PC-3 (cell line): ENCODE measurements around the gene SLC17A8. TPM values are rescaled to one million over a fixed set of nuclear protein-coding genes. Genes with fewer than 3 reads are reported as not detected.

ENCODE experiments used
- ATAC-seq: fragments of 200-7000 bp; cut with Tn5 transposase; 2 replicates; pipeline ENCODE4 v1.9.1; 2020; ENCODE audit warnings: mild to moderate bottlenecking, moderate library complexity
- BruUV-seq: library from RNA; stranded (reverse); fragments of 400-500 nt; replicated peaks from 2 replicates; lab custom pipeline; 2021; lab: Mats Ljungman, UMichigan
- CTCF ChIA-PET: fragments of 300-600 bp; sonication (Branson Sonifier 250); formaldehyde crosslinking; loops from one replicate; lab custom pipeline; 2022; ENCODE audit warnings: antibody characterized with exemption; lab: Charles Lee
- POLR2A ChIA-PET: fragments of 300-600 bp; sonication (Branson Sonifier 250); formaldehyde crosslinking; loops from one replicate; lab custom pipeline; 2022; ENCODE audit warnings: antibody characterized with exemption; ENCODE audit not compliant: unreplicated experiment; lab: Charles Lee
- DNase-seq: peaks from one replicate; pipeline ENCODE4 v3.0.0-alpha.2; 2015
- H2AFZ ChIP-seq: fragments of 300-600 bp; sonication (generic); 2 replicates; pipeline ENCODE4 v1.6.0; 2016; ENCODE audit warnings: antibody characterized with exemption, low read length
- H3F3A ChIP-seq: fragments of 300-600 bp; sonication (generic); one replicate; pipeline ENCODE4 v1.6.0; 2017; ENCODE audit warnings: antibody characterized with exemption, low read length, control low read depth, mild to moderate bottlenecking; ENCODE audit not compliant: unreplicated experiment
- H3K27ac ChIP-seq: fragments of 300-600 bp; sonication (generic); 2 replicates; pipeline ENCODE4 v1.5.1; 2016; ENCODE audit warnings: mild to moderate bottlenecking, low read length
- H3K27me3 ChIP-seq: fragments of 300-600 bp; sonication (generic); 2 replicates; pipeline ENCODE4 v1.6.1; 2016; ENCODE audit warnings: low read length, mixed read lengths
- H3K36me3 ChIP-seq: fragments of 300-600 bp; sonication (generic); 2 replicates; pipeline ENCODE4 v1.6.1; 2016; ENCODE audit warnings: low read depth, mixed run types, low read length, mixed read lengths
- H3K4me1 ChIP-seq: fragments of 300-600 bp; sonication (generic); 2 replicates; pipeline ENCODE4 v1.5.1; 2016; ENCODE audit warnings: low read length; ENCODE audit not compliant: insufficient read depth
- H3K4me2 ChIP-seq: fragments of 300-600 bp; sonication (generic); 2 replicates; pipeline ENCODE4 v1.6.0; 2016; ENCODE audit warnings: low read length
- H3K4me3 ChIP-seq: fragments of 300-600 bp; sonication (generic); 2 replicates; pipeline ENCODE4 v1.5.1; 2016; ENCODE audit warnings: mild to moderate bottlenecking, low read length, mixed read lengths
- H3K79me2 ChIP-seq: fragments of 300-600 bp; sonication (generic); 2 replicates; pipeline ENCODE4 v1.6.1; 2017; ENCODE audit warnings: low read length, mixed read lengths
- H3K9ac ChIP-seq: fragments of 300-600 bp; sonication (generic); 2 replicates; pipeline ENCODE4 v1.6.0; 2016; ENCODE audit warnings: mild to moderate bottlenecking, low read length
- H3K9me2 ChIP-seq: fragments of 300-600 bp; sonication (generic); replicated peaks from 2 replicates; pipeline ENCODE4 v1.6.1; 2016; ENCODE audit warnings: mixed run types, low read length, mixed read lengths
- H3K9me3 ChIP-seq: fragments of 300-600 bp; sonication (generic); 2 replicates; pipeline ENCODE4 v1.6.1; 2016; ENCODE audit warnings: low read length, mixed read lengths
- H4K20me1 ChIP-seq: fragments of 300-600 bp; sonication (generic); 2 replicates; pipeline ENCODE4 v1.6.1; 2016; ENCODE audit warnings: low read length, mixed read lengths
- EZH2 ChIP-seq: fragments of 300-600 bp; sonication (generic); IDR thresholded peaks from one replicate; pipeline ENCODE4 v1.6.1; 2017; ENCODE audit warnings: antibody characterized with exemption, mild to moderate bottlenecking, low read length; ENCODE audit not compliant: unreplicated experiment
- EZH2phosphoT487 ChIP-seq: fragments of 300-600 bp; sonication (generic); IDR thresholded peaks from 2 replicates; pipeline ENCODE4 v1.6.1; 2018; ENCODE audit warnings: mild to moderate bottlenecking, antibody characterized with exemption, low read length, borderline replicate concordance
- intact Hi-C: fragments of 100-400 bp; cut with micrococcal nuclease; formaldehyde crosslinking; loops from 2 replicates; pipeline ENCODE4 v1.9.0; 2023
- total RNA-seq: library from RNA; depleted of rRNA; stranded (reverse); fragments of >200 nt; gene quantifications from 2 replicates; pipeline ENCODE4 v1.2.3, GENCODE V29; 2014
- TF ChIP-seq, protein P1 (sequence below): fragments of 300-600 bp; sonication (generic); conservative IDR thresholded peaks from 2 replicates; pipeline ENCODE4 v1.5.1; 2017; ENCODE audit warnings: antibody characterized with exemption, low read depth, mild to moderate bottlenecking, low read length

The SLC17A8 gene
- total RNA-seq, 1 experiment from 2014 or later: not detected

DNA sequence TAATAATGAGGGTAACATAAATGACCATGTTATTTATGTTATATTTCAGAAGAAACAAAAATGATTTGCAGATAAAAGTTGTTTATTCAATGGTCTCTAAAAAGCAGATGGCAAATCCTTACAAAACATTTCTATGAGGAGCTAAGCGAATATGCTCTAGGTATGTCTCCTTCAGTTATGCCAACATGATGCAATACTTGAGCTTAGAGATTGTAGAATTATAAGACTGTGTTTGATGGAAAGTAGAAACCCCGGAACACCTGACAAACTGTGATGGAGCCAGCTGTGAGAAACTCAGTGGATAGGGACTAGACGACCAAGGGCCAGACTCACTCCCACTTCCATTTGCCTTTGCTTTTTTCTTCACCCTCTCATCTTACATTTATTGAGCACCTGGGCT, 99.0 kb downstream of the SLC17A8 start:
- H3K4me2 ChIP-seq: no peak overlapping the region
- no peaks in the 10 kb centered on the region for H3K4me1 ChIP-seq
- no peak for DNase-seq
- H4K20me1 ChIP-seq: no peaks in the 10 kb centered on the region
- BruUV-seq: no TSS peak
- no peaks in the 10 kb centered on the region for H3K9me2 ChIP-seq
- no peak for ATAC-seq
- H3K4me3 ChIP-seq: no peak overlapping the region
- intact Hi-C loops: no loop called here
- no peak overlapping the region for H3K9ac ChIP-seq
- H3F3A ChIP-seq: no peaks in the 10 kb centered on the region
- H3K36me3 ChIP-seq: no peaks in the 10 kb centered on the region
- H3K27me3 ChIP-seq: peaks cover 71% of the 10 kb centered on the region
- H2AFZ ChIP-seq: no peak overlapping the region
- TF ChIP-seq EZH2phosphoT487: no peak
- TF ChIP-seq, protein P1, sequence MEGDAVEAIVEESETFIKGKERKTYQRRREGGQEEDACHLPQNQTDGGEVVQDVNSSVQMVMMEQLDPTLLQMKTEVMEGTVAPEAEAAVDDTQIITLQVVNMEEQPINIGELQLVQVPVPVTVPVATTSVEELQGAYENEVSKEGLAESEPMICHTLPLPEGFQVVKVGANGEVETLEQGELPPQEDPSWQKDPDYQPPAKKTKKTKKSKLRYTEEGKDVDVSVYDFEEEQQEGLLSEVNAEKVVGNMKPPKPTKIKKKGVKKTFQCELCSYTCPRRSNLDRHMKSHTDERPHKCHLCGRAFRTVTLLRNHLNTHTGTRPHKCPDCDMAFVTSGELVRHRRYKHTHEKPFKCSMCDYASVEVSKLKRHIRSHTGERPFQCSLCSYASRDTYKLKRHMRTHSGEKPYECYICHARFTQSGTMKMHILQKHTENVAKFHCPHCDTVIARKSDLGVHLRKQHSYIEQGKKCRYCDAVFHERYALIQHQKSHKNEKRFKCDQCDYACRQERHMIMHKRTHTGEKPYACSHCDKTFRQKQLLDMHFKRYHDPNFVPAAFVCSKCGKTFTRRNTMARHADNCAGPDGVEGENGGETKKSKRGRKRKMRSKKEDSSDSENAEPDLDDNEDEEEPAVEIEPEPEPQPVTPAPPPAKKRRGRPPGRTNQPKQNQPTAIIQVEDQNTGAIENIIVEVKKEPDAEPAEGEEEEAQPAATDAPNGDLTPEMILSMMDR: no peak
- TF ChIP-seq EZH2: no peak
- H3K27ac ChIP-seq: no peak overlapping the region
- POLR2A ChIA-PET: no interaction called here
- no peaks in the 10 kb centered on the region for H3K9me3 ChIP-seq
- no peaks in the 10 kb centered on the region for H3K79me2 ChIP-seq
- CTCF ChIA-PET: no interaction called here

DNA sequence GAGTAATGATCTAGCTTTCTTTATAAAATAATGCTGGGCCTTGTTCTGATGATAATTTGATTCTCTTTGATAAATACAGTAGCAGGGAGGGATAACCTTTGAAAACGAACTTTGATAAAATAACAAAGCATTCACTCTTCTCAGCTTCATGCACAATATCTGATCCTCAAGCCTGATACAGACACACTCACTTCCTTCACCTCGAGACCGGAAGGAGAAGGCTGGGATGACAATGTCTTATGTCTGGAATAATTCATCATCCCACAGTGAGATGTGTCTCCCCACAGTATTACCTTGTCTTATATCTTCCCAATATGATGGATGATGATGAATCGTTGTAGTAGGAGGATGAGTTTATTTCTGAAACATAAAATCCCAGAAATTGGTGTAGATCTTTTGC, 101.3 kb downstream of the SLC17A8 start:
- POLR2A ChIA-PET: no interaction called here
- no peak for DNase-seq
- intact Hi-C loops: no loop called here

DNA sequence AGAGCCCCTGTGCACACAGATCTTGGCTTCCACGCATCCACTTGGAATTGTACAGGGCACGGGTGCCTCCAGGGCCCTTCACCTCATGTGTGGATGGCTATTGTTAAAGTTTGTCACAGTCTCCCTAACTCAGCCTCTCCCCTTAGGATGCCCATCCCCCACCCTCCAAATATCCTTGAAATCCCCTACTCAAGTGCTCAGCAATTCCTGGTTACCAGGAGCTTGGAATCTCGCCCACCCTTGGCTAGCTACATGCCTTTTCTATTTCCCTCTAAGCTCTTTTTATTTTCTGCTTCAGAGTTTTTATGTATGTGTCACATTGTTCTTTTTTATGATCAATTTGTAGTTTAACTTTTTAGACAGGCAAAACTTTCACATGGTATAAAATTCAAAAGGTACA, 103.8 kb downstream of the SLC17A8 start:
- CTCF ChIA-PET: no interaction called here
- Histone ChIP-seq H3K27me3 (peaks cover 44% of the 10 kb centered on the region), H3K36me3 (no peaks in the 10 kb centered on the region), H3K79me2 (no peaks in the 10 kb centered on the region), H3K4me3 (no peak overlapping the region), H3K9ac (no peak overlapping the region), H3K4me1 (no peaks in the 10 kb centered on the region), H3K4me2 (no peak overlapping the region), H2AFZ (no peak overlapping the region), H3K9me3 (no peaks in the 10 kb centered on the region), H3K27ac (no peak overlapping the region), H3F3A (no peaks in the 10 kb centered on the region), H3K9me2 (no peaks in the 10 kb centered on the region), H4K20me1 (no peaks in the 10 kb centered on the region)
- BruUV-seq: no TSS peak
- DNase-seq: no peak
- intact Hi-C loops: no loop called here
- TF ChIP-seq EZH2phosphoT487: no peak
- TF ChIP-seq, protein P1: no peak
- no peak for TF ChIP-seq EZH2
- POLR2A ChIA-PET: no interaction called here
- ATAC-seq: no peak

More for the DNA sequence above, 101.3 kb downstream of the SLC17A8 start:
- Histone ChIP-seq H3K4me2 (no peak overlapping the region), H3F3A (no peaks in the 10 kb centered on the region), H3K9me2 (no peaks in the 10 kb centered on the region), H3K79me2 (no peaks in the 10 kb centered on the region), H4K20me1 (no peaks in the 10 kb centered on the region), H3K9me3 (no peaks in the 10 kb centered on the region), H3K4me1 (no peaks in the 10 kb centered on the region), H3K27ac (no peak overlapping the region), H2AFZ (no peak overlapping the region), H3K36me3 (no peaks in the 10 kb centered on the region), H3K27me3 (peaks cover 60% of the 10 kb centered on the region), H3K4me3 (no peak overlapping the region), H3K9ac (no peak overlapping the region)
- CTCF ChIA-PET: no interaction called here
- no TSS peak for BruUV-seq
- TF ChIP-seq, protein P1: no peak
- TF ChIP-seq EZH2 (no peak), EZH2phosphoT487 (no peak)
- no peak for ATAC-seq
